GM12892 (cell line): ENCODE data around the gene ABCA6.

Experiments
- POLR2A ChIP-seq: IDR thresholded peaks from 2 replicates; pipeline ENCODE4 v1.6.1; 2011; ENCODE audit warnings: low read depth, low read length, control low read depth
- POLR2AphosphoS5 ChIP-seq: IDR thresholded peaks from 2 replicates; pipeline ENCODE4 v1.6.1; 2011; ENCODE audit warnings: low read depth, low read length, control low read depth

- no peak for TF ChIP-seq POLR2A
- TF ChIP-seq POLR2AphosphoS5 = no peak
Measured at GRCh38 chr17:69055334-69055733, 86.4 kb downstream of the ABCA6 start.
